ENCODE measurements around the gene TBC1D3B.

The TBC1D3B gene

GRCh38 chr17:36133602-36134236 lies 42.7 kb downstream of the TBC1D3B start (continued):
- TF ChIP-seq ZFP37 (tag by site-specific recombination; IDR thresholded peaks at IDR 0.05) (no peak), KLF8 (tag by site-specific recombination; IDR thresholded peaks at IDR 0.05) (no peak), ZNF202 (tag by site-specific recombination; IDR thresholded peaks at IDR 0.05; ENCODE audit: borderline replicate concordance) (no peak), REPIN1 (tag by site-specific recombination; IDR thresholded peaks at IDR 0.05; ENCODE audit: low read depth) (no peak), ZNF843 (tag by site-specific recombination; IDR thresholded peaks at IDR 0.05) (no peak), ZNF692 (tag by site-specific recombination; IDR thresholded peaks at IDR 0.05) (no peak), ZIC2 (tag by site-specific recombination; IDR thresholded peaks at IDR 0.05) (no peak), PRDM4 (tag by site-specific recombination; IDR thresholded peaks at IDR 0.05) (no peak), ZNF654 (tag by site-specific recombination; IDR thresholded peaks at IDR 0.05; ENCODE audit: low read depth) (no peak), GFI1B (tag by site-specific recombination; IDR thresholded peaks at IDR 0.05) (no peak), ZNF580 (tag by site-specific recombination; IDR thresholded peaks at IDR 0.05) (no peak), ZNF169 (tag by site-specific recombination; IDR thresholded peaks at IDR 0.05) (no peak), ZBTB6 (tag by site-specific recombination; IDR thresholded peaks at IDR 0.05) (no peak), ZNF362 (tag by site-specific recombination; IDR thresholded peaks at IDR 0.05) (no peak), KLF16 (tag by site-specific recombination; IDR thresholded peaks at IDR 0.05) (no peak), ZNF660 (tag by site-specific recombination; IDR thresholded peaks at IDR 0.05) (peak; percentile 100), PRDM10 (tag by site-specific recombination; IDR thresholded peaks at IDR 0.05) (no peak), ZNF37A (tag by site-specific recombination; IDR thresholded peaks at IDR 0.05) (no peak), ZNF518A (tag by site-specific recombination; conservative IDR thresholded peaks at IDR 0.05; ENCODE audit: low read depth) (no peak), SETDB1 (IDR thresholded peaks at IDR 0.05; ENCODE audit: insufficient read length, low read length) (peak; percentile 58), ZNF610 (tag by site-specific recombination; IDR thresholded peaks at IDR 0.05; ENCODE audit: borderline replicate concordance) (no peak), ZNF335 (tag by site-specific recombination; conservative IDR thresholded peaks at IDR 0.05) (no peak)

Data from HEK293 (cell line).